Measurements from ENCODE around the gene HTT.

DNA sequence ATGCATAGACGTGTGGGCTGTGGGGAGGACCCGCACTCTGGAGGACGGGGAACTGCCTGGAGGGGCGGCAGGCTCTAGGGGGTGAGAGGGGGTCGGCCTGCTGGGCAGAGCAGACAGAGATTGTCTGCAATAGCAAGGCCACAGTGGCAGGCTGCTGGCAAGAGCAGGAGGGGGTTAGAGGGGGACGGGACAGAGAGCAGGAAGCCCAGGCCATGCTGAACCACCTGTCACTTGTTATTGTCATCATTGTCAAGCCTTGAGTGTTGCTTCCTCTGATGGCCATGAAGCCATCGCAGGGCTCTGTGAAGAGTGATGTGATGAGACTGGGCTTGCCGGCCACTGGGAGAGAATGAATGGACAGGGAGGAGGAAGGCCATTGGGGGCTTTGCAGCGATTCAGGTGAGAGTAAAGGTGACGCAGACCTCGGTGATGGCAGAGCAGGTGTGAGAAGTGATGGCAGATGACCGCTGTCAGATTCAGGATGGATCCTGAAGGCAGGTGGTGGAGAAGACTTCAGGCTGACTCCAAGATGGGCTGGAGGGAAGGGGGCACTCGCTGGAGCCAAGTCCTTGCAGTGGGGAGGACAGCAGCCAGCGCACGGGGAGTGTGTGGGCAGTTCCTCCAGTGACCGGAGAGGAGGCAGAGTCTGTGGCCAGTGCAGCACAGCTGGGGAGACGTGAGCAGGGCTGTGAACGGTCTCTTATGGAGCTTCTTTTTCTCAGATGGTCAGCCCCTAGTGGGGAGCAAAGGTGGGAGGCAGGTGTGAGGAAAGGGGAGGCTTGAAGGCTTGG, 43.7 kb upstream of the HTT start:
- TF ChIP-seq, protein P1, sequence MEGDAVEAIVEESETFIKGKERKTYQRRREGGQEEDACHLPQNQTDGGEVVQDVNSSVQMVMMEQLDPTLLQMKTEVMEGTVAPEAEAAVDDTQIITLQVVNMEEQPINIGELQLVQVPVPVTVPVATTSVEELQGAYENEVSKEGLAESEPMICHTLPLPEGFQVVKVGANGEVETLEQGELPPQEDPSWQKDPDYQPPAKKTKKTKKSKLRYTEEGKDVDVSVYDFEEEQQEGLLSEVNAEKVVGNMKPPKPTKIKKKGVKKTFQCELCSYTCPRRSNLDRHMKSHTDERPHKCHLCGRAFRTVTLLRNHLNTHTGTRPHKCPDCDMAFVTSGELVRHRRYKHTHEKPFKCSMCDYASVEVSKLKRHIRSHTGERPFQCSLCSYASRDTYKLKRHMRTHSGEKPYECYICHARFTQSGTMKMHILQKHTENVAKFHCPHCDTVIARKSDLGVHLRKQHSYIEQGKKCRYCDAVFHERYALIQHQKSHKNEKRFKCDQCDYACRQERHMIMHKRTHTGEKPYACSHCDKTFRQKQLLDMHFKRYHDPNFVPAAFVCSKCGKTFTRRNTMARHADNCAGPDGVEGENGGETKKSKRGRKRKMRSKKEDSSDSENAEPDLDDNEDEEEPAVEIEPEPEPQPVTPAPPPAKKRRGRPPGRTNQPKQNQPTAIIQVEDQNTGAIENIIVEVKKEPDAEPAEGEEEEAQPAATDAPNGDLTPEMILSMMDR (optimal IDR thresholded peaks at IDR 0.05 in 1 of 3, IDR thresholded peaks at IDR 0.05 in 1 of 3, conservative IDR thresholded peaks at IDR 0.05 in 1 of 3; ENCODE audit: extremely low read depth in 1 of 3, insufficient read depth in 2 of 3, low read length in 3 of 3) = no peak
- no peak for TF ChIP-seq EZH2 (IDR thresholded peaks at IDR 0.05; ENCODE audit: low read length)
